Liver (tissue), 9 donors: ENCODE data around the gene SPRR1A. TPM values are rescaled to one million over a fixed set of nuclear protein-coding genes. Genes with fewer than 3 reads are reported as not detected.

ENCODE experiments used
- DNase-seq: peaks from one replicate; pipeline ENCODE4 v3.0.0-alpha.2; 2017; ENCODE audit warnings: low spot score
- H3K27ac ChIP-seq, 2 donors: one replicate each; pipeline ENCODE4 v1.7.0; 2013; ENCODE audit warnings: inconsistent platforms in 2 of 2, low read length in 2 of 2, control low read depth in 1 of 2, low read depth in 1 of 2, mild to moderate bottlenecking in 1 of 2
- H3K27me3 ChIP-seq, 4 donors: one replicate each; pipeline versions ENCODE4 v1.6.1 to v1.7.0; 2013; ENCODE audit warnings: low read length in 3 of 4, inconsistent platforms in 1 of 4, mild to moderate bottlenecking in 1 of 4, moderate library complexity in 1 of 4; ENCODE audit not compliant: control insufficient read depth in 4 of 4, insufficient read depth in 4 of 4
- H3K36me3 ChIP-seq, 4 donors: one replicate each; pipeline versions ENCODE4 v1.6.1 to v1.7.0; 2013; ENCODE audit warnings: low read length in 3 of 4, mild to moderate bottlenecking in 3 of 4, low read depth in 1 of 4, moderate library complexity in 1 of 4; ENCODE audit not compliant: control insufficient read depth in 4 of 4, insufficient read depth in 3 of 4
- H3K4me1 ChIP-seq, 4 donors: one replicate each; pipeline versions ENCODE4 v1.6.1 to v1.7.0; 2013; ENCODE audit warnings: low read length in 3 of 4, mild to moderate bottlenecking in 3 of 4, moderate library complexity in 1 of 4; ENCODE audit not compliant: control insufficient read depth in 4 of 4, insufficient read depth in 4 of 4
- H3K4me3 ChIP-seq, 3 donors: one replicate each; pipeline versions ENCODE4 v1.6.1 to v1.7.0; 2013; ENCODE audit warnings: low read length in 3 of 3, control low read depth in 1 of 3, low read depth in 1 of 3, mild to moderate bottlenecking in 1 of 3
- H3K9ac ChIP-seq, 2 donors: one replicate each; pipeline ENCODE4 v1.7.0; 2013; ENCODE audit warnings: low read length in 2 of 2, mild to moderate bottlenecking in 2 of 2, moderate library complexity in 2 of 2, control low read depth in 1 of 2, low read depth in 1 of 2
- H3K9me3 ChIP-seq, 4 donors: one replicate each; pipeline versions ENCODE4 v1.6.1 to v1.7.0; 2013; ENCODE audit warnings: low read length in 3 of 4; ENCODE audit not compliant: control insufficient read depth in 4 of 4
- EGR1 ChIP-seq, 2 donors: IDR thresholded peaks; 2 replicates each; pipeline ENCODE4 v1.6.1; 2016 to 2018; ENCODE audit warnings: antibody characterized with exemption in 2 of 2, low read depth in 2 of 2
- FOXA1 ChIP-seq: IDR thresholded peaks from 2 replicates; pipeline ENCODE4 v1.6.1; 2016; ENCODE audit warnings: antibody characterized with exemption
- GABPA ChIP-seq, 2 donors: IDR thresholded peaks in 1 of 2; conservative IDR thresholded peaks in 1 of 2; 2 replicates each; pipeline ENCODE4 v1.6.1; 2016; ENCODE audit warnings: antibody characterized with exemption in 2 of 2, mild to moderate bottlenecking in 1 of 2, moderate library complexity in 1 of 2
- HNF4A ChIP-seq, 2 donors: conservative IDR thresholded peaks; 2 replicates each; pipeline ENCODE4 v1.6.1; 2016; ENCODE audit warnings: antibody characterized with exemption in 2 of 2, mild to moderate bottlenecking in 2 of 2
- HNF4G ChIP-seq: IDR thresholded peaks from 2 replicates; pipeline ENCODE4 v1.6.1; 2016; ENCODE audit warnings: antibody characterized with exemption
- JUND ChIP-seq, 2 donors: IDR thresholded peaks; 2 replicates each; pipeline ENCODE4 v1.6.1; 2016; ENCODE audit warnings: antibody characterized with exemption in 2 of 2
- RAD21 ChIP-seq, 2 donors: IDR thresholded peaks; 2 replicates each; pipeline ENCODE4 v1.6.1; 2016; ENCODE audit warnings: antibody characterized with exemption in 2 of 2, mild to moderate bottlenecking in 2 of 2
- SP1 ChIP-seq: IDR thresholded peaks from 2 replicates; pipeline ENCODE4 v1.6.1; 2018; ENCODE audit warnings: antibody characterized with exemption, mild to moderate bottlenecking
- TAF1 ChIP-seq: conservative IDR thresholded peaks from 2 replicates; pipeline ENCODE4 v1.6.1; 2016; ENCODE audit warnings: antibody characterized with exemption, mild to moderate bottlenecking
- YY1 ChIP-seq: IDR thresholded peaks from 2 replicates; pipeline ENCODE4 v1.6.1; 2016; ENCODE audit warnings: antibody characterized with exemption, mild to moderate bottlenecking
- WGBS: extraction: QIAGEN DNeasy Blood & Tissue Kit; methylation state at CpG from one replicate; pipeline ENCODE4 v1.1.7; 2013; 5-methylcytosine and 5-hydroxymethylcytosine counted together
- polyA plus RNA-seq, 2 donors: library from polyadenylated mRNA; stranded (reverse) in 1 of 2; unstranded in 1 of 2; fragments of 200-250 nt in 1 of 2; fragments of >200 nt in 1 of 2; fragmentation: Nextera tagmentation in 1 of 2; extraction: Ambion mirVana in 1 of 2; gene quantifications; one replicate each; pipeline versions ENCODE4 v1.2.1 to v1.2.3, GENCODE V29; 2013 to 2015
- total RNA-seq, 2 donors: library from RNA; depleted of rRNA; stranded (reverse); fragments of >200 nt; gene quantifications; one replicate each; pipeline ENCODE4 v1.2.3, GENCODE V29; 2014
- TF ChIP-seq, protein P1 (sequence below): IDR thresholded peaks from 2 replicates; pipeline ENCODE4 v1.6.1; 2016; ENCODE audit warnings: antibody characterized with exemption
- TF ChIP-seq, protein P2 (sequence below): IDR thresholded peaks from 2 replicates; pipeline ENCODE4 v1.6.1; 2016; ENCODE audit warnings: antibody characterized with exemption
- TF ChIP-seq, protein P3 (sequence below): IDR thresholded peaks from 2 replicates; pipeline ENCODE4 v1.6.1; 2016; ENCODE audit warnings: antibody characterized with exemption
- TF ChIP-seq, protein P4 (sequence below): IDR thresholded peaks from 2 replicates; pipeline ENCODE4 v1.6.1; 2016; ENCODE audit warnings: antibody characterized with exemption, mild to moderate bottlenecking
- TF ChIP-seq, protein P5 (sequence below): fragments of 150-350 bp; IDR thresholded peaks from 2 replicates; pipeline ENCODE4 v1.5.1; 2017; ENCODE audit warnings: improper control_type of control experiment, low read depth, low read length; ENCODE audit not compliant: missing input control
- donor health status: healthy.
- donor health status: healthy.
- donor health status: healthy.
- donor health status: healthy.
- donor health status: healthy.

The SPRR1A gene
- total and polyA plus RNA-seq, 4 donors = not detected

DNA sequence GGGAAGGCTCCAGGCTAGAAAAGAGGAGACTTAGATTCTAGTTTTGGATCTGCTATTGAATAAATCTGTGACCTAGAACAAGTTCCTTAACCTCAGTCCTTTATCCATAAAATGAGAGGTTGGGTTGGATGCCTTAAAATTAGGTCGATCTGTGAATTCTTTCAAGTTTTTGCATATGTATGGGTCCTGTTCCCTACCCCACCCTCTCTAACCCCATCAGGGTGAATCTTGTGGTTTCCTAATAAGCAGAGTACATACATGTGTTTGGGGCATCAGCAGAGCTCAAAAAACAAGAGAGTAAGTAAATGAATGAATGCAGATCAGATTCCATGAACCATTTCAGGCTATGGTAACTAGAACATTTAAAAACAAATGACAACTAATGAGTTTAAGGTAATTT is 7.2 kb upstream of the SPRR1A start:
- no peaks in the 10 kb centered on the region for H3K4me1 ChIP-seq
- no peaks in the 10 kb centered on the region for H3K27me3 ChIP-seq
- H3K27ac ChIP-seq = no peak overlapping the region
- H3K4me3 ChIP-seq = no peak overlapping the region
- H3K9me3 ChIP-seq = no peaks in the 10 kb centered on the region
- H3K9ac ChIP-seq = no peak overlapping the region
- WGBS = 79% methylated on average over 1 of the region's 1 CpG
- no peaks in the 10 kb centered on the region for H3K36me3 ChIP-seq
- TF ChIP-seq FOXA1 (no peak), SP1 (no peak), TAF1 (no peak), RAD21 (IDR thresholded peaks at IDR 0.05) (no peak), JUND (IDR thresholded peaks at IDR 0.05) (no peak), HNF4A (conservative IDR thresholded peaks at IDR 0.05) (no peak), YY1 (no peak)
- TF ChIP-seq, protein P1, sequence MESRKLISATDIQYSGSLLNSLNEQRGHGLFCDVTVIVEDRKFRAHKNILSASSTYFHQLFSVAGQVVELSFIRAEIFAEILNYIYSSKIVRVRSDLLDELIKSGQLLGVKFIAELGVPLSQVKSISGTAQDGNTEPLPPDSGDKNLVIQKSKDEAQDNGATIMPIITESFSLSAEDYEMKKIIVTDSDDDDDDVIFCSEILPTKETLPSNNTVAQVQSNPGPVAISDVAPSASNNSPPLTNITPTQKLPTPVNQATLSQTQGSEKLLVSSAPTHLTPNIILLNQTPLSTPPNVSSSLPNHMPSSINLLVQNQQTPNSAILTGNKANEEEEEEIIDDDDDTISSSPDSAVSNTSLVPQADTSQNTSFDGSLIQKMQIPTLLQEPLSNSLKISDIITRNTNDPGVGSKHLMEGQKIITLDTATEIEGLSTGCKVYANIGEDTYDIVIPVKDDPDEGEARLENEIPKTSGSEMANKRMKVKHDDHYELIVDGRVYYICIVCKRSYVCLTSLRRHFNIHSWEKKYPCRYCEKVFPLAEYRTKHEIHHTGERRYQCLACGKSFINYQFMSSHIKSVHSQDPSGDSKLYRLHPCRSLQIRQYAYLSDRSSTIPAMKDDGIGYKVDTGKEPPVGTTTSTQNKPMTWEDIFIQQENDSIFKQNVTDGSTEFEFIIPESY = no peak
- TF ChIP-seq, protein P2, sequence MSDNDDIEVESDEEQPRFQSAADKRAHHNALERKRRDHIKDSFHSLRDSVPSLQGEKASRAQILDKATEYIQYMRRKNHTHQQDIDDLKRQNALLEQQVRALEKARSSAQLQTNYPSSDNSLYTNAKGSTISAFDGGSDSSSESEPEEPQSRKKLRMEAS = no peak
- DNase-seq = no peak

DNA sequence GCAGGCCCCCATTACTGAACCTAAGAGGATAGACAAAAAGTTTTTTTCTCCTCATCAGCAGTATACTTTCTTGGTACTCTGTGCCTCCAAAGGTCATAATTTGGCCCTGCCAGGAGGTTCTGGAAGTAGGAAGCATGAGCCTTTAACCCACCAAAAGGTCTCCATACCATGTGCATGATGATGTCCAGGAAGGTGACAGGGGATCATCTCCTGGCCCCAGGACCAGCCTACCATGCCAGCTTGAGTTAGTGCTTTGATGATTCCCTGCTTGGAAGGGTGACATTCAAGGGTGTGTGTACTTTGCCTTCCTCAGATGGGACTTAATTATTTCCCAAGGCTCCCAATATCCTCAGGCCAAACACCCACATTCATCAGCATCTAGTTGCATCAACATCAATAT is 6.3 kb upstream of the SPRR1A start:
- no peaks in the 10 kb centered on the region for H3K27me3 ChIP-seq
- no peak overlapping the region for H3K27ac ChIP-seq
- no peaks in the 10 kb centered on the region for H3K4me1 ChIP-seq
- no peaks in the 10 kb centered on the region for H3K9me3 ChIP-seq
- no peak for DNase-seq
- H3K36me3 ChIP-seq = no peaks in the 10 kb centered on the region
- no peak for TF ChIP-seq HNF4G
- no peak for TF ChIP-seq YY1
- TF ChIP-seq, protein P3, sequence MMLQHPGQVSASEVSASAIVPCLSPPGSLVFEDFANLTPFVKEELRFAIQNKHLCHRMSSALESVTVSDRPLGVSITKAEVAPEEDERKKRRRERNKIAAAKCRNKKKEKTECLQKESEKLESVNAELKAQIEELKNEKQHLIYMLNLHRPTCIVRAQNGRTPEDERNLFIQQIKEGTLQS = no peak
- no peak for TF ChIP-seq RAD21 (IDR thresholded peaks at IDR 0.05)
- TF ChIP-seq GABPA (IDR thresholded peaks at IDR 0.05 in 1 of 2, conservative IDR thresholded peaks at IDR 0.05 in 1 of 2) = no peak
- TF ChIP-seq, protein P4, sequence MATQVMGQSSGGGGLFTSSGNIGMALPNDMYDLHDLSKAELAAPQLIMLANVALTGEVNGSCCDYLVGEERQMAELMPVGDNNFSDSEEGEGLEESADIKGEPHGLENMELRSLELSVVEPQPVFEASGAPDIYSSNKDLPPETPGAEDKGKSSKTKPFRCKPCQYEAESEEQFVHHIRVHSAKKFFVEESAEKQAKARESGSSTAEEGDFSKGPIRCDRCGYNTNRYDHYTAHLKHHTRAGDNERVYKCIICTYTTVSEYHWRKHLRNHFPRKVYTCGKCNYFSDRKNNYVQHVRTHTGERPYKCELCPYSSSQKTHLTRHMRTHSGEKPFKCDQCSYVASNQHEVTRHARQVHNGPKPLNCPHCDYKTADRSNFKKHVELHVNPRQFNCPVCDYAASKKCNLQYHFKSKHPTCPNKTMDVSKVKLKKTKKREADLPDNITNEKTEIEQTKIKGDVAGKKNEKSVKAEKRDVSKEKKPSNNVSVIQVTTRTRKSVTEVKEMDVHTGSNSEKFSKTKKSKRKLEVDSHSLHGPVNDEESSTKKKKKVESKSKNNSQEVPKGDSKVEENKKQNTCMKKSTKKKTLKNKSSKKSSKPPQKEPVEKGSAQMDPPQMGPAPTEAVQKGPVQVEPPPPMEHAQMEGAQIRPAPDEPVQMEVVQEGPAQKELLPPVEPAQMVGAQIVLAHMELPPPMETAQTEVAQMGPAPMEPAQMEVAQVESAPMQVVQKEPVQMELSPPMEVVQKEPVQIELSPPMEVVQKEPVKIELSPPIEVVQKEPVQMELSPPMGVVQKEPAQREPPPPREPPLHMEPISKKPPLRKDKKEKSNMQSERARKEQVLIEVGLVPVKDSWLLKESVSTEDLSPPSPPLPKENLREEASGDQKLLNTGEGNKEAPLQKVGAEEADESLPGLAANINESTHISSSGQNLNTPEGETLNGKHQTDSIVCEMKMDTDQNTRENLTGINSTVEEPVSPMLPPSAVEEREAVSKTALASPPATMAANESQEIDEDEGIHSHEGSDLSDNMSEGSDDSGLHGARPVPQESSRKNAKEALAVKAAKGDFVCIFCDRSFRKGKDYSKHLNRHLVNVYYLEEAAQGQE = no peak
- no peak overlapping the region for H3K4me3 ChIP-seq
- H3K9ac ChIP-seq = no peak overlapping the region

DNA sequence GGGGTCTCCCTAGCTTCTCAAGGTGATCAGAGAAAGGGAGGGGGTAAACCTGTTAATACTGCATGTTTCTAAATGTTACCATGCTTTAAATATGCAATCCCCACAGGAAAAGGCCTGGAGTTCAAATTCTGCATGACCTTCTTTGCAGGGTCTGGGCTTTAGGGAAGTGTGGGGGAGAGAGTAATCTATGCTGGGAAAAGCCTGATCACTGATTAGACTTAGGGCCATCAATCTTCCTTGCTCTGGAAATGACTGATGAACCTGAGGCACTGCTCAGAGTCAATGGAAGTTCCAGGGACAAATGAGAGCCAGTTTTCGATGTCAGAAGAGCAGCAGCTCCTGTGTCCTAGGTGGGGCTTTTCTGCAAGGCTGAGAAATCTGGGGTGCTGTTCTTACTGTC is 3.2 kb upstream of the SPRR1A start:
- no peak overlapping the region for H3K27ac ChIP-seq
- no peak for DNase-seq
- WGBS = 78% methylated on average over 1 of the region's 1 CpG
- no peaks in the 10 kb centered on the region for H3K36me3 ChIP-seq
- no peak overlapping the region for H3K9ac ChIP-seq
- no peak overlapping the region for H3K4me3 ChIP-seq
- no peaks in the 10 kb centered on the region for H3K4me1 ChIP-seq
- no peaks in the 10 kb centered on the region for H3K27me3 ChIP-seq
- H3K9me3 ChIP-seq = no peaks in the 10 kb centered on the region
- no peak for TF ChIP-seq GABPA (IDR thresholded peaks at IDR 0.05 in 1 of 2, conservative IDR thresholded peaks at IDR 0.05 in 1 of 2)
- TF ChIP-seq, protein P5, sequence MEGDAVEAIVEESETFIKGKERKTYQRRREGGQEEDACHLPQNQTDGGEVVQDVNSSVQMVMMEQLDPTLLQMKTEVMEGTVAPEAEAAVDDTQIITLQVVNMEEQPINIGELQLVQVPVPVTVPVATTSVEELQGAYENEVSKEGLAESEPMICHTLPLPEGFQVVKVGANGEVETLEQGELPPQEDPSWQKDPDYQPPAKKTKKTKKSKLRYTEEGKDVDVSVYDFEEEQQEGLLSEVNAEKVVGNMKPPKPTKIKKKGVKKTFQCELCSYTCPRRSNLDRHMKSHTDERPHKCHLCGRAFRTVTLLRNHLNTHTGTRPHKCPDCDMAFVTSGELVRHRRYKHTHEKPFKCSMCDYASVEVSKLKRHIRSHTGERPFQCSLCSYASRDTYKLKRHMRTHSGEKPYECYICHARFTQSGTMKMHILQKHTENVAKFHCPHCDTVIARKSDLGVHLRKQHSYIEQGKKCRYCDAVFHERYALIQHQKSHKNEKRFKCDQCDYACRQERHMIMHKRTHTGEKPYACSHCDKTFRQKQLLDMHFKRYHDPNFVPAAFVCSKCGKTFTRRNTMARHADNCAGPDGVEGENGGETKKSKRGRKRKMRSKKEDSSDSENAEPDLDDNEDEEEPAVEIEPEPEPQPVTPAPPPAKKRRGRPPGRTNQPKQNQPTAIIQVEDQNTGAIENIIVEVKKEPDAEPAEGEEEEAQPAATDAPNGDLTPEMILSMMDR = no peak
- no peak for TF ChIP-seq YY1
- TF ChIP-seq EGR1 (IDR thresholded peaks at IDR 0.05; ENCODE audit: low read depth in 2 of 2) = no peak
